ENCODE data around the gene THBS1.

The THBS1 gene

DNA sequence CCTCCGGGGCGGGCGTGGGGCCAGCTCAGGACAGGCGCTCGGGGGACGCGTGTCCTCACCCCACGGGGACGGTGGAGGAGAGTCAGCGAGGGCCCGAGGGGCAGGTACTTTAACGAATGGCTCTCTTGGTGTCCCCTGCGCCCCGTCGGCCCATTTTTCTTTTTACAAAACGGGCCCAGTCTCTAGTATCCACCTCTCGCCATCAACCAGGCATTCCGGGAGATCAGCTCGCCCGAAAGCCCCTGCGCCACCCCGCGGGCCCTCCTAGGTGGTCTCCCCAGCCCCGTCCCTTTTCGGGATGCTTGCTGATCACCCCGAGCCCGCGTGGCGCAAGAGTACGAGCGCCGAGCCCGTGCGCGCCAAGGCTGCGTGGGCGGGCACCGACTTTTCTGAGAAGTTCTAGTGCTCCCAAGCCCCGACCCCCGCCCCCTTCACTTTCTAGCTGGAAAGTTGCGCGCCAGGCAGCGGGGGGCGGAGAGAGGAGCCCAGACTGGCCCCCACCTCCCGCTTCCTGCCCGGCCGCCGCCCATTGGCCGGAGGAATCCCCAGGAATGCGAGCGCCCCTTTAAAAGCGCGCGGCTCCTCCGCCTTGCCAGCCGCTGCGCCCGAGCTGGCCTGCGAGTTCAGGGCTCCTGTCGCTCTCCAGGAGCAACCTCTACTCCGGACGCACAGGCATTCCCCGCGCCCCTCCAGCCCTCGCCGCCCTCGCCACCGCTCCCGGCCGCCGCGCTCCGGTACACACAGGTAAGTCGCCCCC, at the start of gene THBS1:
Gene THBS1 (plus strand): TSS at position 595 of the 757 bp plus-strand sequence. CDS start 779 bp downstream, outside the sequence.
- DNase-seq (ENCODE audit: low spot score), result peak; percentile 60

DNA sequence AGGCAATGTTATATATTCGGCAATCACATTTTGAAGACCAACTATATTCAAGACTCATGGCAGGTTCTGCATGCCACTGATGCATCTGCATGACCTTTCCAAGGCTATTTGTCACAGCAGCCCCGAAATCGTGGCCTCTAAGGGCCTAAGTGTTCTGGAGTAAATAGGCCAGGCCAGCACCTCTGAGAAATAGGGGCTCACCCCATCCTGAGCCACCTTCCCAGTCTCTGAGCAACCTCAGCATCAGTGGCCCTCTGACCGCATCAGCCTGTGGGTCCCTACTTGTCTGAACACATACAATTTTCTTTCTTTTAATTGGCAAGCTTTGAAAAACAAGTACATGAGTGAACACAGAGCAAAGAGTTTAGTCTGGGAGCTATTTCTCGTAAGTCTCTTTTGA, 45.9 kb upstream of the THBS1 start:
- DNase-seq (ENCODE audit: low spot score), result no peak

DNA sequence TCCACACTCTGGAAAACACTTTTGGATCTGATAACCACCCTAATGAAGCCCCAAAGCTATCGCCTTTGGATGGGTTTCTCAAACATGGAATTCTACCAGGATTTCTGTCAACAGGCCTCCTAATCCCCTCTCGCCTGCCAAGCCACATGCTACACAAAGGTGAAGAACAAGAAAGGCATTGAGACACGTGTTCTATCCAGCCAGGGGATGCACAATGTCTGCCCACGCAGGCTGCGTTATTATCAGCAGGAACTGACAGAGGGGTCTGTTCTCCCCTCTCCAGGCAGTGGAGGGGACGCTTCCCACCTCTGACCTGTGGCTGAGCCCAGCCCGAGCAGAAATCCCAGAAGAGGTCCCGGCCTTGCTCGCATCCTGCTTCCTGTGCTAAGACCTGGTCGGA, 45.4 kb upstream of the THBS1 start:
- DNase-seq (ENCODE audit: low spot score), result no peak

DNA sequence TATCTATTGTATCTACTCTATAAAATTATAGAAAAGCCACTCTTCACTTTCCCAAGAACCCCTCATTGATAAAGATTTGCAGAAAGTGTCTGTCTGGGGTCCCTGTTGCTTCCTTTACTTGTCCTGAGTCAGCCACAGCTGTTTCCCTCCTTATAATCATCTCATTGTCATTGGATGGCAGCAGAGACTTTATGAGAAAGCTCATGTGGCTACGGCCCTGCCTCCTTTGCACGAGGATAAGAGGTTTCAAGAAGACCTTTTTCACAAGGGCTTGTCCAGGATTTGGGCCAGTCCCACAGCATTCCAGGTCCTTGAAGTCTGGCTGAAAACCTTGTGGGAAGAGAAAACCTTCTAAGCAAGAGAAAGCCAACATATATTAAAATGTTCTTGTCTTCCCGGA, 41.9 kb upstream of the THBS1 start:
- no peak for DNase-seq (ENCODE audit: low spot score)

DNA sequence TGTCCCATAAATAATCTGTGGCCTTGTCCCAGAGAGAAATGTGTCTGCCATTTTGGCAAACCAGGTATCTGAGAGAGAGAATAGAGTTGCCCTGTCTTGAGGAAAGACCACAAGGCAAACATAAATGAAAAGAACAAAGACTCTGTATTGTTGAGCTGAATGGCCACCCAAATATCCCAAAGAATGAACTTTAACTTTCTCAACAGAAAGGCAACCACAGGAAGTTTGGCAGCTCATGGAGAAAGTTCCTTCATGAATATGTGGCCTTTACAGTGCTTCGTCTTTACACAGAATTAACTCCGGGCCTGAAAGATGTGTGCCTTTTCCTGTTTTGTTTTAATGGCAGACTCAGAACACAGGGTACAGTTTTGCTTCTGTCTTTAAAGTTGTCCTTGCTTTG, 41.4 kb upstream of the THBS1 start:
- DNase-seq (ENCODE audit: low spot score), result no peak

DNA sequence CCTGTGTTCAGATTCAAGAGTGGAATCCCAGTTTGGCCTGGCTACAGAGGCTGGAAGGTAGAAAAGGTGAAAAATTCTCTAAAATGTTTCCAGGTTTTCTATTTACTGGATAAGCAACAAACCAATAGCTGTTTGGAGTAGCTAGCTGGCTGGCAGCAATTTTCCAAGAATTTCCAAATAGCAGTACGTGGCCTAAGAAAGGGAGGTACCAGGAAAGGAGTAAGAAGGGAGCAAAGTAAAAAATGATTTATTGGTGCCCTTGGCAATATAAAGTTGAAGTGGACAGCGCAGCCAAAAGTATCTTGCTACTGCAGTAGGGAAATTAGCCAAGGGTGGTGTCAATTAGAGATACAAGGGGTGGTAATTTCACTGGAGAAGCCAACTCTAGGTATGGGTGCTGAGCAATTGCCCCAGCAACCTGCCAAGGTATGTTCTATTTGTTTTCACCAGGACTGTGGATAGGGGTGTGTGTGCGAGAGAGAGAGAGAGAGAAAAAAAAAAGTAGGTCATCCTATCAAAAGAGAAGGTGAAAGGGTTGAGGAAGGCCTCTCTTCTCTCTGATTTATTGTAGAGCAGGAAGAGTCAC, 40.8 kb upstream of the THBS1 start:
- DNase-seq (ENCODE audit: low spot score), result no peak

DNA sequence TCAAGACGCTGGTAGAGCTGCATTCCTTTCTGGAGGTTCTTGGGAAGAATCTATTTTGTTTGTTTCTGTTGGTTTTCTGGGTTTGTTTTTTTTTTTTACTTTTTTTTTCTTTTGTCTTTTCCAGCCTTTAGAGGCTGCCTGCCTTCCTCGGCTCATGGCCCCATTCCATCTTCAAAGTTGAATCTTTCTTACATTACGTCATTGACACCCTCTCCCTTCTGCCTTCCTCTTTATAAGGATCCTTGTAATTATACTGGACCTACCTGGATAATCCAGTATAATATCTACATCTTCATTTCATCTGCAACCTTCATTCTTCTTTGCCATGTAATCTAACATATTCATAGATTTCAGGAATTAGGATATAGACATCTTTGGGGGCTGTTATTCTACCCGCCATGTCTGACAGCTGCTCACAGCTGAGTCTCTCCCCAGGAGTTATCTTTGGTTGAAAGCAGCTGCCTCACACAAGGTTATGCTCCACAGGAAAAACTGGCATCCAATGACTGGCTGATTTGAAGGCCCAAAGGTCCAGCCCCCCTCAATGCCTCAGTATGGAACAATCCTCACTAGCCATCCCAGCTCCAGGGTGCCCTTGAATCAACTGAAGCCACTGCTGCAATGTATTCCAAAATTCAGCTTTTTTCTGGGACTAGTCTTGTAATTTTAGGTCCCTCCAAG, 38.4 kb upstream of the THBS1 start:
- DNase-seq (ENCODE audit: low spot score), result no peak

DNA sequence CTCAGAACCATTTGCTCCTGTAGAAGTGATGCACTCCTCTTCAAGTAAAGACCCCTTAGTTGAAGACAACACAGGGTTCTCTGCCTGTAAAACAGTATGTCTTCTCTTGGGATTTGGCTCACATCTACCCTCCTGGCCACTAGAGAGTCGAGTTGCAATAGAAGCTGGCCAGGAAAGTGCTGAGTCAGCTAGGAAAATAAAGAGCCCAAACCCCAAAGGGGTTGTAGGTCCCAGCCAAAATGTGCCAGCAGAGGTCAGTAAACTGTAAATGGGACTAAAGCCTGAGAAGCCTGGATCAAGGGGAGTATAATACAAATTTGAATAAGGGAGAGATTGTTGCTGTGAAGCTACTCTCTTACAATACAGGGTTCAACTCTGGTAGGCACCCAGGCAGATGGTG, 37.2 kb upstream of the THBS1 start:
- no peak for DNase-seq (ENCODE audit: low spot score)

DNA sequence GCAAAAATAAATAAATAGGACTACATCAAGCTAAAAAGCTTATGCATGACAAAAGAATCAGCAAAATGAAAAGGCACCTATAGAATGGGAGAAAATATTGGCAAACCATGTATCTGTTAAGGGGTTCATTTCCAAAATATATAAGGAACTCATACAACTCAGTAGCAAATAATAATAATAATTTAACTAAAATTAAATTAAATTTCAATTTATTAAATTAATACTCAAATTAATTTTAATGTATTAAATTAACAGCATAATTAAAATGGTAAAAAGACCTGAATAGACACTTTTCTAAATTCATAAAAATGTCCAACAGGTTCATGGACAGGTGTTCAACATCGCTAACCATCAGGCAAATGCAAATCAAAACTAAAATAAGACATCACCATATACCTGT, 34.0 kb upstream of the THBS1 start:
- DNase-seq (ENCODE audit: low spot score), result no peak

DNA sequence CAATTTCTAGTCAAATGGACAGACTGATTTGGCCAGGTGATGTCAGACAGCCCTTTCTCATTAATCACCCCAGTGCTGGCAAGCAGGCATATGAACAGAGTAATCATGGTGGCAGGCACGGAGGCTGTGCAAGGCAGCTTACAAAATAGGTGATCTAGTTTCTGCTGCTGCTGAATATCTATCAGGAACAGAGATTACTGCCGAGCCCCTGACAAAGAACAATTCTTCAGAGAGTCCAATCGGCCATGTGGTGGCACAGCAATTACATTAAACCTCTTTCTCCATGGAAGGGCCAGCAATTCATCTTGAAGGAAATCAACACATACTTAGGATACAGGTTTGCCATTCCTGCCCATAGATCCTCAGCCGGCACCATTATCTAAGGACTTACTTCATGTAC, 32.3 kb upstream of the THBS1 start:
- no peak for DNase-seq (ENCODE audit: low spot score)

DNA sequence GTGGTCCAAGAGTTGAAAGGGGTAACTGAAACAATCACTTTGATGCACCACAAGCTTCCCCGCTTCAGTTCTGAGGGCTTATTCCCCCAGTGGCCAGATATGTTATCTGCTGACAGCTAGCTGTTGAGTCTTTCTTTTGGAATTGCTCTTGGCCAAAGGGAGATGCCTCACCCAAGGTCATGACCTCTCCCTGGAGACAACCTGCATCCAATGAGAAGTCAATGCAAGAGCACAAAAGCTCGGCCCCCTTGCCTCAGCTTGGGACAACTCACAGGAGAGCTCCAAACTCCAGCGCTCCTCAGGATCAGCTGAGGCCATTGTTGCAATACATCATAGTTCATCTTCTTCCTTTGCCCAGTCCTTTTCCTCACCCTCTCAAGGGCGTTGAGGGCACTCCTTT, 31.0 kb upstream of the THBS1 start:
- DNase-seq (ENCODE audit: low spot score), result no peak

DNA sequence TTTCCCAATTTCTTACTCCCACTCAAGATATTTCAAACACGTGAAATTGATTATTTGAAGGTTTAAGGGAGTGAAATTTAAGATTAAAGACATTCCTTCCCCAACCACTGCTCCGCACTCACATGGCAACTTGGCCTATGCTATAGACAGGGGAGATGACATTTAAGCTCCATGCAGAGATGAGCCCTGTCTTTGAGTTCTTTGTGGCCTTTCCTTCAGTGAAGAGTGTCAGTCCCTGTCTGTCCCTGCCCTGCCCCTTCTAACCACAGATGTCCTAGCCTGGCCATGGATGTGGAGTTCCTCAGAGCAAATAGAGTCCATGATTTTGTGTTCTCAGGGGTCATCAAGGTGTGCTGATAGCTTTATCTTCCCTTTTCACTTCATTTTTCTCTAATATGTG, 29.4 kb upstream of the THBS1 start:
- no peak for DNase-seq (ENCODE audit: low spot score)

DNA sequence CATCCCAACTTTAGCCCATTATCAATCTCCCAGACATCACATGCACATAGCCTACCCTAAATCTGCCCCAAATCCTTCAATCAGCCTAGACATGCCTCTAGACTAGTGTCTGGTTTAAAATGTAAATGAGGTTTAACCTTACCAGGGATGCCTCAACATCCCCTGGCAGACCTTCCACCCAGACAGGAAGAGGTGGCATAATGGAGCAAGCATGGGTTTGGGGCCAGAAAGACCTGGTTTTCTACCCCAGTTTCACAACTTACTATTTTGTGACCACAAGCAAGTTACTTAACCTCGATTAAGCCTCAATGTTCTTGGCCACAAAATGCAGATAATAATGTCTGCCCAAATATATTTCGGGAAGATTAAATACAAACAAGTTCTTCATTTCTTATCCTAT, 28.3 kb upstream of the THBS1 start:
- no peak for DNase-seq (ENCODE audit: low spot score)

DNA sequence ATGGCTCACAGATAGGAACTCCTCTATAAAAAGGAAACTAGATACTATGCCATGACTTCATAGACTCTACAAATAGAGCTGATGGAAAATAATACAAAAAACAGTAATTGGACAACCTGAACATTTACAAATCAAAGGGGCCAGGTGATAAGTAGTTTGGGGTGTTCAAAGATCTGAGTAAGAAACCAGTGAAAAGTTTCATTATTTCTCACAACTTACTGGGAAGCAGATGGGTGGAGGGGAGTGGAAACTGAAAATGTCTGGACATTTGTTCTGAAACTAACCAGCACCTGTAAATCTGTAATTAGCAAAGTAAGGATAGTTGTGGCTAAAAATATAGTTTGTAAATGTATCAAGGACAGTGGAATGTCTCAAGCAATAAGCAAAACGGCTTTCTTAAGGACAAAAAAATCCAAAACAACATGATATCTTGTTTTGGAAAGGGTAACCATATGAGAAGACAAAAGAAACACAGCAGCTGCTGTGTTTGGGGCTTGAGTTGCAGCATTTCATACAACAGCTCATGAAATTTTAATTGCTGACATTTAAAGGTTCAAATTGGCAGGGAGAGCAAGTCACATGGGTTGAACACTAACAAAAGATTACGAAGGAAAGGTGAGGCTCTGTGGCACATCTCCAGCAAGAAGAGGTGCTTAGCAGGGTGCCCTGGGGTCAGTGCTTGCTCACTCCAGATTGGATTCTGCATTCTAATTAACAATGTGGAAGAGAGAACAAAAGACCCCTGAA, 26.8 kb upstream of the THBS1 start:
- DNase-seq (ENCODE audit: low spot score), result no peak

DNA sequence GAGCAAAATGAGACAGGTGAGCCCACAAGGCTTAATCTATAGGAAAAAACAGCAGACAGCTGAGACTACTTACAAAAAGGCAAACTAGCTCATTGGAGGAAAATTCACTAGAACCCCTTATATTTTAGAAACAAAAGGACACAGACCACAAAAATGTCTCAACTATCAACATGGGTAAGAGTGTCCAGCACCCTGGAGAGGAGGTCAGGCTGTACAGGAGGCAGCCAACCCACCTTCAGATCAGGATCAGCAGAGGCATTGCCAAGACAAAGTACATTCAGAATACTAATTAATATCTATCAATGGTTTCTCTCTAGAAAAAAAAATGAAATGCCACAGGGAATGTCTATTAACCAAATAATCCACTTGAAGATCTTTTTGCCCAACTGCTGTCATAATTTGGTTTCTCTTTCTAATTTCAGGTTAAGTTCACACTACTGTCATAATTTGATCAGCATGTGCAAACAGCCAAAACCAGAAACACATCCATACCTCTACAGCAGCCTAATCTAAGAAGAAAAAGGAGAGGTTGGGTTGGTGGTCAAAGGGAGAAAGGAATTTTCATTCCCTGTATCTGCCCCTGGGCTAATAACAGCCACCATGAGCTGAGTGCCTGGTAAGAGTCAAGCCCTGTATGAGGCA, 26.0 kb upstream of the THBS1 start:
- DNase-seq (ENCODE audit: low spot score), result no peak

DNA sequence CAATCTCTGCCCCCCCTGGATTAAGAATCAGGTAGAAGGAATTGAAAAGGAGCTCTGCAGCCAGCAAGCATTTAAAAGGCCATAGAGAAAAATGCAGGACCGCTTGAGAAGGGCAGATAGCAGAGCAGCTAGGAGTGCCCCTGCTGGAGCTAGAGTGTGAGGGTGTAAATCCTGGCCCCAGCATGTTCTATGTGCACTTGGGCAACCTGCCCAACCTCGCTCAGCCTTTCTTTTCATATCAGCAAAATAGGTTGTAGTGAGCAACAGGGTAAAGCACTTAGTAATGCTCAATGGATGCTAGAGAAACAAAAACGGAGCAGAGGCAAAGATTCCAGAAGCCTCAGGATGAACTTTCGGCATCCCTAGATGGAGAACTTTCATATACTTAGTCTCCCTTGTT, 25.0 kb upstream of the THBS1 start:
- no peak for DNase-seq (ENCODE audit: low spot score)

DNA sequence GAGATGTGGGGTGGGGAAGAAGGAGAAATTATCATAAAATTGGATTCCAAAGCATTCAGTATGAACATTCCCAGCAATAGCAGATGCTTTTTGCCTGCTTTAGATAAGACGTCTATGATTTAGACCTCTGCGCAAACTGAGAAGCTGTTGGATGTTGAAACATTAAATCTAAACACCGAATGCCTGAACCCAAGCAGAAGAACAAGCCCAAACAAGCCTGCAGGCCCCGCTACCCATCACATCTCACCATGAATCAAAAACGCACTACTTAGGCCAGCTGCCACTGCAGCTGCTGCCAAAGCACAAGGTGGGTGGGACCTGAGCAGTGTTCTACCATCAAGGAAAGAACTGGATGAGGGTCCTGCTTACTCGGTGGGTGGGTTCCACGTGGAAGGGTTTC, 24.4 kb upstream of the THBS1 start:
- no peak for DNase-seq (ENCODE audit: low spot score)

DNA sequence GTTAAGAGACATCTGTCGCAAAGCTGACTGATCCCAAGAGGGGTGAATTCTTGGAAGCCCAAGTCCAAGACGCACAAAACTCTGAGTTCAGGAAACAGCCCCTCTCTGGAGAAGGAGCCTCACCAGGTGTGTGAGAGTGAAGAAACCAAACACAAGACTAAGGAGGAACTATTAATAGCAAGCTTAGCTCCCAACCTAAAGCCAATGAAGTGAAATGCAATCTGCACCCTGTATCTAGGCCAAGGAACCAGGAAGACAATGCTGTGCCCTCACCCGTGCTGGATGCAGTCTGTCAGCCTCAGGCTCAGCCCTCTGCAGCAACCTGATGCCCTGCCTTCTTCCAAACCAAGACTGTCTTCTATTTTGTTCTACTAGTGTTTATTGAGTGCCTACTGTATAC, 22.5 kb upstream of the THBS1 start:
- DNase-seq (ENCODE audit: low spot score), result no peak

DNA sequence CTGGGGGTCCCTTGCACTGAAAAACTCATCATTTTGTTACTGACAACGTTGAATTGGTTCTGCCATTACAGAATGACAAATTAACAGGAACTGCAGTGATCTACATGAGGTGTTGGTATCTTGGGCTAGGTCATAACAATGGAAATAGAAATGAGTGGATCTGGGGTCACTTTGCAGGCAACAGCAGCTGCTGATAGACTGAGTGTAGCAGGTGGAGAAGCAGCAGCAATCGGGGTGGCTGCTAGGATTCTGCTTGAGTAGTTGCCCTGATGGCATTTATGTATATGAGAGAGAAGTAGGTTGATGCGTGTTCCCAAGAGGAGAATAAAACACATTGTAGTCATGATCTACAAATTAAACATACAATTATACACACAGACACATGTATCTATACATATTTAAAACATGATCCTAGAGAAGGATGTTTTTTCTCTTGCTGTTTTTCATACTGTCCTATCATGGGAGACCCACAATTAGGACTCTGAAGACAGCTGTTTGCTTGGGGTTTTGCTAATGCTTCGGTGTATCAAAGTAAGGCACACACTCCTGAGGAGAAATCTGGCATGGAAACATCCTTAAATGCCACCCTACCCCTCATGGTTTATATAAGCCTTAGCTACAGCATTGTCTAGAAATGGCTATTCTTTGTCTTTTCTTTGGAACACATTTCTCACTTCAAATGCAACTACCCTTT, 15.8 kb upstream of the THBS1 start:
- no peak for DNase-seq (ENCODE audit: low spot score)

DNA sequence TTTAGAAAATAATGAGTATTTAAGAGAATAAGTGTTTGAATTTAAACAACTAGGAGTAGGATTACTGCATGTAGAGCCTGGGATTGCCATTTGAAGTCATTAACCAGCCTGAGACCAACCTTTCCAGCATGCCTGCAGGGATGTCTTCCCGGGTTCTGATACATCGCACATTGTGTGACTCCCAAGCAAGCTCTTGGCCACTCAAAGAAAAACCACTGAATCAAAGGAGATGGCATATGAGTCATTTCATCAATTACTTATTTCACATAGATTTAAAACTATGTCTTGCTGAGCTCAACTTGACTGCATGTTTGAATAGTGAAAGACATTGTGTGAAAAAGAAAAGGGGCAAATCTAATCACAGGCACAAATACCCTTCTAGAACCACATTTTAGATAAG, 15.0 kb upstream of the THBS1 start:
- no peak for DNase-seq (ENCODE audit: low spot score)

DNA sequence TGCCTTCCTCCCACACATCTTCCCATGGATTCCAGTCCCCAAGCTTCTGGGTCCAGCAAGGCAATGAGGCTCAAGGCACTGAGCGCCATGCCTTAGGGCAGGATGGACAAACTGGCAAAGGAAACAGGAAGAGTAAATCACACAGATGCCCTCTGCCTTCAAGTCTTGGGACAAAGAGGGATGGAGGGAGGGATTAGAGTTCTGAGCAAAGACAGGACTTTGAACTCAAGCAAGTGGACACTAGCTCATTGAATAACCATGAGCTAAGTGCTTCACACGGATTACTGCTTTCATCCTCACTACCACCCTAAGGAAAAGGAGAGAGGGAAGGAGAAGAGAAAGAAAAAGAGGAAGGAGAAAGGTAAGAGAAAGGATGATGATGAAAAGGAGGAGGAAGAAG, 7.6 kb upstream of the THBS1 start:
- DNase-seq (ENCODE audit: low spot score), result no peak

DNA sequence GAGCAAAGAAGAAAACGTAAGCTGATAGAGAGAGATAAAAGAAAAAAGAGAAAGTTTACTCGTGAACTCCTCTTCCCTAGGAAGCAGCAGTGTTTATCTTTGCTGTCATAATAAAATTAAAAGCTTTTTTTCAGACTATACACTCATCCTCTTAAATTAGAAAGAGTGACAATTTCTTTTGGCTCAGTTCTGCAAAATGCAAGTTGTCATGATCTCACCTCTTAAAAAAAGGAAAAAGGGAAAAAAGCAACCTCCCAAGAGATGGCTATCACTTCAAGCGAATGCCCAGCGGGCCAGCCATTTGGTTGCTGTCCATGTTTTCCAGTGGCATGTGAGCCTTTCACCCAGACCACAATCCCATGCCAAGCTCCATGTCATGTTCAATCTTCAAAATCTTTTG, 7.0 kb upstream of the THBS1 start:
- no peak for DNase-seq (ENCODE audit: low spot score)
